ENCODE results near the gene PPP4R4.
A peak's percentile ranks its signal among the peaks of the same experiment; 100 is the strongest.

Gene PPP4R4, protein sequence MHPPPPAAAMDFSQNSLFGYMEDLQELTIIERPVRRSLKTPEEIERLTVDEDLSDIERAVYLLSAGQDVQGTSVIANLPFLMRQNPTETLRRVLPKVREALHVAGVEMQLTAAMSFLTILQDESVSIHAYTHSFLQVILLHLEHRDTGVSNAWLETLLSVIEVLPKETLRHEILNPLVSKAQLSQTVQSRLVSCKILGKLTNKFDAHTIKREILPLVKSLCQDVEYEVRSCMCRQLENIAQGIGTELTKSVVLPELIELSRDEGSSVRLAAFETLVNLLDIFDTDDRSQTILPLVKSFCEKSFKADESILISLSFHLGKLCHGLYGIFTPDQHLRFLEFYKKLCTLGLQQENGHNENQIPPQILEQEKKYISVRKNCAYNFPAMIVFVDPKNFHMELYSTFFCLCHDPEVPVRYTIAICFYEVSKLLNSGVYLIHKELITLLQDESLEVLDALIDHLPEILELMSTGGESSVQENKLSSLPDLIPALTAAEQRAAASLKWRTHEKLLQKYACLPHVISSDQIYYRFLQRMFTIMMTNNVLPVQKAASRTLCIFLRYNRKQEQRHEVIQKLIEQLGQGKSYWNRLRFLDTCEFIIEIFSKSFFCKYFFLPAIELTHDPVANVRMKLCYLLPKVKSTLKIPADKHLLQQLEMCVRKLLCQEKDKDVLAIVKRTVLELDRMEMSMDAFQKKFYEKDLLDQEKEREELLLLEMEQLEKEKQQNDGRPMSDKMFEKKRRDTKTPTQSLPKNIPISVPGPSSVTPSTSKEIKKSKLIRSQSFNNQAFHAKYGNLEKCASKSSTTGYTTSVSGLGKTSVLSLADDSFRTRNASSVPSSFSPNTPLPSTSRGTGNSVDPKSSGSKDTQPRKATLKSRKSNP

GRCh38 chr14:94173885-94174603 is at the start of gene PPP4R4:
PPP4R4 (plus strand) TSS chr14:94174322; CDS start chr14:94174466, 144 bp downstream.
- no peak for TF ChIP-seq EZH2 (IDR thresholded peaks at IDR 0.05; ENCODE audit: borderline replicate concordance, low read depth, low read length, severe bottlenecking)
- TF ChIP-seq, protein P1, sequence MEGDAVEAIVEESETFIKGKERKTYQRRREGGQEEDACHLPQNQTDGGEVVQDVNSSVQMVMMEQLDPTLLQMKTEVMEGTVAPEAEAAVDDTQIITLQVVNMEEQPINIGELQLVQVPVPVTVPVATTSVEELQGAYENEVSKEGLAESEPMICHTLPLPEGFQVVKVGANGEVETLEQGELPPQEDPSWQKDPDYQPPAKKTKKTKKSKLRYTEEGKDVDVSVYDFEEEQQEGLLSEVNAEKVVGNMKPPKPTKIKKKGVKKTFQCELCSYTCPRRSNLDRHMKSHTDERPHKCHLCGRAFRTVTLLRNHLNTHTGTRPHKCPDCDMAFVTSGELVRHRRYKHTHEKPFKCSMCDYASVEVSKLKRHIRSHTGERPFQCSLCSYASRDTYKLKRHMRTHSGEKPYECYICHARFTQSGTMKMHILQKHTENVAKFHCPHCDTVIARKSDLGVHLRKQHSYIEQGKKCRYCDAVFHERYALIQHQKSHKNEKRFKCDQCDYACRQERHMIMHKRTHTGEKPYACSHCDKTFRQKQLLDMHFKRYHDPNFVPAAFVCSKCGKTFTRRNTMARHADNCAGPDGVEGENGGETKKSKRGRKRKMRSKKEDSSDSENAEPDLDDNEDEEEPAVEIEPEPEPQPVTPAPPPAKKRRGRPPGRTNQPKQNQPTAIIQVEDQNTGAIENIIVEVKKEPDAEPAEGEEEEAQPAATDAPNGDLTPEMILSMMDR (IDR thresholded peaks at IDR 0.05; ENCODE audit: borderline replicate concordance, extremely low read depth, low read length, poor library complexity, severe bottlenecking): no peak
- Histone ChIP-seq H3K79me2 (ENCODE audit: insufficient read depth, low read length) (no peaks in the 10 kb centered on the region), H3K9ac (ENCODE audit: low read depth, low read length) (peak within 1 kb of the TSS; percentile 52), H2AFZ (ENCODE audit: low read depth, low read length) (peak within 1 kb of the TSS; percentile 83), H4K20me1 (ENCODE audit: insufficient read depth, low read length) (no peaks in the 10 kb centered on the region), H3K27ac (ENCODE audit: low read length) (peak within 1 kb of the TSS; percentile 64), H3K4me3 (ENCODE audit: low read depth in 1 of 2, low read length in 2 of 2) (peak within 1 kb of the TSS; percentile 31 to 58; a peak in 3 of 4 replicates), H3K9me3 (ENCODE audit: insufficient read depth, low read length, severe bottlenecking) (no peaks in the 10 kb centered on the region), H3K4me1 (ENCODE audit: insufficient read depth, low read length) (peaks cover 12% of the 10 kb centered on the region), H3K27me3 (ENCODE audit: insufficient read depth, low read length, poor library complexity) (peaks cover 8% of the 10 kb centered on the region), H3K4me2 (ENCODE audit: insufficient read depth, low read length) (peak within 1 kb of the TSS; percentile 80), H3K36me3 (ENCODE audit: insufficient read depth, low read length) (no peaks in the 10 kb centered on the region)
- peak; percentile 96 for DNase-seq
- ATAC-seq (ENCODE audit: insufficient read depth, low read depth): peak; percentile 96

GRCh38 chr14:94124582-94125377 is 49.3 kb upstream of the PPP4R4 start:
- Histone ChIP-seq H3K9me3 (ENCODE audit: insufficient read depth, low read length, severe bottlenecking) (peaks cover 4% of the 10 kb centered on the region), H3K9ac (ENCODE audit: low read depth, low read length) (no peak overlapping the region), H3K4me3 (ENCODE audit: low read depth in 1 of 2, low read length in 2 of 2) (no peak overlapping the region), H3K36me3 (ENCODE audit: insufficient read depth, low read length) (no peaks in the 10 kb centered on the region), H3K4me2 (ENCODE audit: insufficient read depth, low read length) (no peak overlapping the region), H3K4me1 (ENCODE audit: insufficient read depth, low read length) (peaks cover 16% of the 10 kb centered on the region), H3K27me3 (ENCODE audit: insufficient read depth, low read length, poor library complexity) (no peaks in the 10 kb centered on the region), H3K27ac (ENCODE audit: low read length) (no peak overlapping the region), H2AFZ (ENCODE audit: low read depth, low read length) (no peak overlapping the region), H4K20me1 (ENCODE audit: insufficient read depth, low read length) (no peaks in the 10 kb centered on the region; the same call in 1 of the 2 replicates), H3K79me2 (ENCODE audit: insufficient read depth, low read length) (no peaks in the 10 kb centered on the region)
- ATAC-seq (ENCODE audit: insufficient read depth, low read depth): no peak
- TF ChIP-seq, protein P1 (IDR thresholded peaks at IDR 0.05; ENCODE audit: borderline replicate concordance, extremely low read depth, low read length, poor library complexity, severe bottlenecking): no peak
- no peak for TF ChIP-seq EZH2 (IDR thresholded peaks at IDR 0.05; ENCODE audit: borderline replicate concordance, low read depth, low read length, severe bottlenecking)
- DNase-seq: no peak

GRCh38 chr14:94125659-94126418 is 48.3 kb upstream of the PPP4R4 start:
- no peaks in the 10 kb centered on the region for H3K79me2 ChIP-seq (ENCODE audit: insufficient read depth, low read length)
- H3K4me3 ChIP-seq (ENCODE audit: low read depth in 1 of 2, low read length in 2 of 2): no peak overlapping the region
- H3K27me3 ChIP-seq (ENCODE audit: insufficient read depth, low read length, poor library complexity): no peaks in the 10 kb centered on the region
- peaks cover 23% of the 10 kb centered on the region for H3K4me1 ChIP-seq (ENCODE audit: insufficient read depth, low read length)
- no peak for ATAC-seq (ENCODE audit: insufficient read depth, low read depth)
- no peak overlapping the region for H3K9ac ChIP-seq (ENCODE audit: low read depth, low read length)
- no peaks in the 10 kb centered on the region; the same call in 1 of the 2 replicates for H4K20me1 ChIP-seq (ENCODE audit: insufficient read depth, low read length)
- no peaks in the 10 kb centered on the region for H3K9me3 ChIP-seq (ENCODE audit: insufficient read depth, low read length, severe bottlenecking)
- no peak overlapping the region for H3K4me2 ChIP-seq (ENCODE audit: insufficient read depth, low read length)
- no peaks in the 10 kb centered on the region for H3K36me3 ChIP-seq (ENCODE audit: insufficient read depth, low read length)
- no peak overlapping the region for H2AFZ ChIP-seq (ENCODE audit: low read depth, low read length)
- no peak overlapping the region for H3K27ac ChIP-seq (ENCODE audit: low read length)
- DNase-seq: no peak
- TF ChIP-seq, protein P1 (IDR thresholded peaks at IDR 0.05; ENCODE audit: borderline replicate concordance, extremely low read depth, low read length, poor library complexity, severe bottlenecking): no peak
- no peak for TF ChIP-seq EZH2 (IDR thresholded peaks at IDR 0.05; ENCODE audit: borderline replicate concordance, low read depth, low read length, severe bottlenecking)

Data from DND-41 (cell line).